HG02943 (cell line): ENCODE results near the gene MEPE.

Experiments used
- ATAC-seq: cut with Tn5 transposase; IDR thresholded peaks from one replicate; pipeline ENCODE4 v1.9.1; 2021; ENCODE audit warnings: mild to moderate bottlenecking, low read depth, moderate library complexity; ENCODE audit not compliant: unreplicated experiment

MEPE gene, protein sequence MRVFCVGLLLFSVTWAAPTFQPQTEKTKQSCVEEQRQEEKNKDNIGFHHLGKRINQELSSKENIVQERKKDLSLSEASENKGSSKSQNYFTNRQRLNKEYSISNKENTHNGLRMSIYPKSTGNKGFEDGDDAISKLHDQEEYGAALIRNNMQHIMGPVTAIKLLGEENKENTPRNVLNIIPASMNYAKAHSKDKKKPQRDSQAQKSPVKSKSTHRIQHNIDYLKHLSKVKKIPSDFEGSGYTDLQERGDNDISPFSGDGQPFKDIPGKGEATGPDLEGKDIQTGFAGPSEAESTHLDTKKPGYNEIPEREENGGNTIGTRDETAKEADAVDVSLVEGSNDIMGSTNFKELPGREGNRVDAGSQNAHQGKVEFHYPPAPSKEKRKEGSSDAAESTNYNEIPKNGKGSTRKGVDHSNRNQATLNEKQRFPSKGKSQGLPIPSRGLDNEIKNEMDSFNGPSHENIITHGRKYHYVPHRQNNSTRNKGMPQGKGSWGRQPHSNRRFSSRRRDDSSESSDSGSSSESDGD

DNA sequence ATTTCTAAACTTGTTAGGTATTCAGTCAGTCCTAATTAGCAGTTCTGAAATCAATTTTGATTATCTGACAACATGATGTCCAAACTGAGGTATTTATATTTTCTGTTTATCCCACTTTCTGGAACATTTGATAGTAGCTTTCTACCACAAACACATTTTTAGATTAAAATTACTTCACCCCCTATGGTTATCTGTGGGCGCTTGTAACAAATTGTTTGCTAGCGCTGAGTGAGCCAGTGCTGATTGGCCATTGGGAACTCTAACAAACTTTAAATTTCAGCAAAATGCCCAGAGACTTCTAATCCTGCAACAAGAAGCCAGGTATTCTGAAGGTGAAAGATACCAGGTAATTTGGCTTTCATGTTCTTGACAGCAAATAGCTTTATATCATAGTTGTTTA lies at the start of gene MEPE:
Gene MEPE (plus strand): TSS at position 301 of the 400 bp plus-strand sequence. CDS start 1,746 bp downstream, outside the sequence.
- ATAC-seq = no peak

DNA sequence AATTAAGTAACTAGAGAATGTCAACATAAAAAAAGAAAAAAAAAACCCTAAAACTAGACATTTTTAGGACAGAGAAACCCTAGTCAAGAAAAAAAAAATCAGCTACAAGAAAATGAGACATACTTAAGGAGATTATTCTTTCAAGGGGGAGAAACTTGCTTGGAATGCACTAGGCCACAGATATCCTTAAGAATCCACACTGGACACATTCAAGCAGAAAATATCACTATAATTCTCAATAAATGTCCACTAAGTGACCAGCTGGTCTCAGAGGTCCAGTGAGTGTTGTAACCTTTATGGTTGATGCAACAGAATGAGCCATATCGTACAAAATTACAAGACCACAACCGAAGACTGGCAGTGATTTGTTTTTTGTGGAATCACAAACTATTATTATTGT lies 49.0 kb upstream of the MEPE start:
- ATAC-seq = no peak

DNA sequence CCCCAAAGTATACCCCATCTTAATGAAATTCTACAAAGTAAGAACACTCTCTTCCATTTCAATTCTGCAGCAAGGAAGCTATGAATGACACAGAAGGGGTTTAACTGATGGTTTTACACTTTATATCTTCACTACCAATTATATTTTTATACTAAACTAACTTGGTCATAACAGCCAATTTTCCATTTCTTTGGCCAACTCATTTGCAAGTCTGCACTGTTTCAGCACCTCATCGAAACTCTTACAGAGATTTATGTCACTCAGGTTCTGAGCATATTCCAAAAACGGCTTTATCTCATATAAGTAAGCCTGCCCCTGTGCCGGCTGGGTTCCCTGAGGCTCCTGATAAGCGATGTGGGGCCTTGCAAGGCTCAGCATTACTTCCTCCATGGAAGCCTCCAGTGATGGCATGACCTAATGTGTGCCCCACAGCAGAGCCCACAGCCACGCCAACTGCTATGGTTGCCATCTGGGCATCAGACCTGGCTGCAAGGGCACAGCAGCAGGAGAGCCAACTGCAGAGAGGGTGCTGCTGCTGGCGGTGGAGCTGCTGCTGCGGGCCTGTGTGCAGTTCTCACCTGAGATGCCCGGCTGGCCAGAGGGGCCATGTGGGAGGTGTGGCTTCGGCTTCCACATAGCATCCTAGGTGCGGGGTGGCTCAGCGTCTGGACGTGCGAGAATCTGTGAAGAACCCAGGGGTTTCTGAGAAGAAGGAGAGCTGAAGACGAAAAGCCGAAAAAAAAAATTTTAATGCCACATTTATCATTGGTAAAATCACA lies 46.8 kb upstream of the MEPE start:
- no peak for ATAC-seq

DNA sequence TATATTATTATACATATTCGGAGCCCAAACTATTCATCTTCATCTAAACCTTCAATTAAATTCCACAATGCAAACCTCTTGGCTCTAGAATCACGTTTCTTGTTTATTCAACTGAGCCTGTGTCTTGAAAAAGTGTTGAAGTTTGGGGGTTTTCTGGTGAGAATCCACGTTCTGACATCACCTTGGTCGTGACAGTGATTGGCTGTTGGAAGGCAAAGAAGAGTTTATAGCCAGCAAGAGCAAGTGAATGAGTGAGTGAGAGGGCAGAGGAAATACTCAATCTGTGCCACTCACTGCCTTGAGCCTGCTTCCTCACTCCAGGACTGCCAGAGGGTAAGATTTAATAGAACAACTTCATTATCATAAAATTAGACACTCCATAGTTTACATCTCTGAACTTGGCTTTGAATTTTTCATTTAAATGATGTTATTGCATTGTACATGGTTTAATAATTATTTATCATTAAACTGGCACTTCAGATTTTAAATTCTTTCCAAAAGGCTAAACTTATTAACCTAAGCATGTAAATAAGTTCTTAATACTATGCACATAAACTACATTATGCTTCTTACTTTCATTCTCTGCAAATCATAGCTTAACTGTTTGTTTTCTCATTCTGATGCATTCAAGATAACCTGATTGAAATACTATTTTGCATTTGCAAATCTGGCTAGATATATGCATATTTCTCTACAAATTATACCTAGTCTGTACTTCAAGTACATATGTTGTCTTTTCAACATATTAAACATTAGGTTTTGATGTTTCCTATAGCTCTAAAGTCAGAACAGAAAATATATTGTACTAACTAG lies 33.3 kb upstream of the MEPE start, which contains the start of gene IBSP:
Gene IBSP (plus strand): TSS at position 254 of the 813 bp plus-strand sequence. CDS start 2,808 bp downstream, outside the sequence.
- ATAC-seq = no peak

DNA sequence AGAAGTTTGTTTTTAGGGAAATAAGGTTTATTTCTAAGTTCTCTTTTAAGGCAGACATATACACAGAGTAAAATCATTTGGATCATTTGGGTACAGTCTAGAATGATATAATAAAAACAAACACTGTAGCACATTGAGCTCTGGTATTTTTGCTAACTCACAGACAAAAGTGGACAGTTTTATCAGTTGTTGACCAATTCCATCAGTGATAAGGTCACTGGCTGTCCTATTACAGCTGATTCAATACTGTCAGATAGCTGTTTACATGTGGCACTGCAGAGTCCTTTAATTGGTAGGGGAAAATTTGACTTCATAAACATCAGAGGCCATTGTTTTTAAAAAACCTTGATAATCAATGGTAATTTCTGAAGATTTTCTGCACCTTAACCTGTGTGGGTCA lies 29.9 kb upstream of the MEPE start:
- no peak for ATAC-seq

DNA sequence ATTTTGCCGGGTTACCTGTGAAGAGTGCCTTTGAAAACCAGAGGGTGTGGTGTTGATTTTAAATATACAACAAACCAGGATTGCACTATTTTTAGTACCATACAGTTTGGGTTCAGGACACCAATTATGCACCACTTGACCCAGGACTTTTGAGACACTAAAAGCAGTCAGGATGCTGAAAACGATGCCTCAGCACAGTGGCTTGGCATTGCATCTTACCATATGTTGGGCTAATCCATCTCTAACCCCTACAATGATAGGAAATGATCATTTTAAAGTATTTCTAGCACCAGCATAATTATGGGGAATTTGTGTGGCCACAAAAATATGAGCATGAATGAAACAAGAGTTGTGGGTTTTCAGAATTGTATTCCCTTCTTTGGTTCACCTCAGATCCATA lies 29.3 kb upstream of the MEPE start:
- no peak for ATAC-seq

DNA sequence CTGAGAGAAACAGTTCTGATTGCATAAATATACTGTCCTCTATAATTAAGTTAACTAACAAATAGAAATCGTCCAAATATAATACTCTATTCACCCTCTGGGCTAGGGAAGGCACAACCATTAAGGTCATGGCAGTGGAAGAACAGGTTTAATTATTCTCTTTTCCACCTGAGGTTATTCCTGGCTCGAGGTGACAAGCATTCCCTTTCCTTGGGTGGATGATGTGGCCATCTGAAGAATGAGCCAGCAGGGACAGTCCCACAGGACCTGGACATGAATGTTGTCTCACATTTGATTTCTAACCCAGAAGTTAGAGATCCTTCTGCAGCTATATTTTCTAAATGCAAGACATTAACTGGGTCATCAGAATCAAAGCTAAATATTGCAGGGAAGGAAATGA lies 27.9 kb upstream of the MEPE start:
- no peak for ATAC-seq

DNA sequence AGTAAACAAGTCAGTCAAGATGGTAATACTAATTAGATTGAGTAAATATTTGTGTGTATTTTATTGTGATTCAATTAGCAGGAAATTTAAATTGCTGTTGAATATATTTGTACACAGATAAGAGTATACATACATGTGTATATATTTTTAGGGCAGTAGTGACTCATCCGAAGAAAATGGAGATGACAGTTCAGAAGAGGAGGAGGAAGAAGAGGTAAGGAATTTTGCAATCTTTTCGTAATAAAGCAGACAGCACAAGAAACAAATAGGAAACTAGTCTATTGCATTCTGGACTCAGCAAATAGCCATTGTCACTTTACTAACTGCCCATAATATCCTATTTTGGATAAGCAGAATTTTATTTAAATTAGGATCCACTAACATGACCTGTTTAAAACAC lies 26.8 kb upstream of the MEPE start:
- ATAC-seq = no peak

DNA sequence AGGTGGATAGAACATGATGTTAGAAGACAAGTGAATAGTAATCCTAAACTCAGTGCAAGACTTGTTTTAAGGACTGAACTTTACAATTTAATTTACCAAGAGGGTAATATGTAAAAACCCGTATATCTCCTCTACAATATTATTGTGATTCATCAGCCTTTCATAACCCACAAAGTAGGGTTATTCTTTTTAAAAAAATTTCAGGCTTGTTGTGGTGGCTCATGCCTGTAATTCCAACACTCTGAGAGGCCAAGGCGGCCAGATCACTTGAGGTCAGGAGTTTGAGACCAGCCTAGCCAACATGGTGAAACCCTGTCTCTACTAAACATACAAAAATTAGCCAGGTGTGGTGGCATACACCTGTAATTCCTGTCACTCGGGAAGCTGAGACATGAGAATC lies 26.2 kb upstream of the MEPE start:
- no peak for ATAC-seq

DNA sequence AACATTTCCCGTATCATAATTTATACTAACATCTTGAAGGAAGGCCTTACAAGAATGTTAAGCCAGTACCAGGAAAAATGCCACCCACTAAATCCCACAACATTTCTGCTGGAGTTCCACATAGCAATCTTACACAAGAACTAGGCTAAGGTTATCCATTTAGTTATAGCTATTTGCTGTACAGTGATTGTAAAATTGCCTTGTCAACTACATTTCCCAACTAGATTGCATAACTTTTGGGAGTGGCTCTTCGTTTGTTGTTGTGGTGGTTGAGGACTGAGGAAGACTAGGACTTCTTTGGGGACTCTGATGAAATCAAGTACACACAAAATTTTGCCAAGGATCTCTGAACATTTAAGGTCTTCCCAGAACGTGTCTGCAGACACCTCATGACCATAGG lies 25.4 kb upstream of the MEPE start:
- no peak for ATAC-seq

DNA sequence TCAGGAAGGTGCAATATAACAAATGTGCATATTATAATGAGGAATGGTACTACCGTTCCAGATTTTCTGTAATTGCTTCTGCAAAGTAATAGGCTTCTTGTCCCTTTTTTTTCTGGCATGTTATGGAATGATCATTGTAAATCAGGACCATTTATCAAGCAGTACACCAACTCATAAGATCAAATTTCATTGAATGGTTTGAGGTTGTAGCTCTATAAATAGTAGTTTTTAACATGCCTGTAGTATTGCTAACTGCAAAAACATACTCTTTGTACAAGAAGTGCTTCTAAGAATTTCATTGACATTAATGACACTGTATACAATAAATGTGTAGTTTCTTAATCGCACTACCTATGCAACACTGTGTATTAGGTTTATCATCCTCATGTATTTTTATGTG lies 20.8 kb upstream of the MEPE start:
- no peak for ATAC-seq

DNA sequence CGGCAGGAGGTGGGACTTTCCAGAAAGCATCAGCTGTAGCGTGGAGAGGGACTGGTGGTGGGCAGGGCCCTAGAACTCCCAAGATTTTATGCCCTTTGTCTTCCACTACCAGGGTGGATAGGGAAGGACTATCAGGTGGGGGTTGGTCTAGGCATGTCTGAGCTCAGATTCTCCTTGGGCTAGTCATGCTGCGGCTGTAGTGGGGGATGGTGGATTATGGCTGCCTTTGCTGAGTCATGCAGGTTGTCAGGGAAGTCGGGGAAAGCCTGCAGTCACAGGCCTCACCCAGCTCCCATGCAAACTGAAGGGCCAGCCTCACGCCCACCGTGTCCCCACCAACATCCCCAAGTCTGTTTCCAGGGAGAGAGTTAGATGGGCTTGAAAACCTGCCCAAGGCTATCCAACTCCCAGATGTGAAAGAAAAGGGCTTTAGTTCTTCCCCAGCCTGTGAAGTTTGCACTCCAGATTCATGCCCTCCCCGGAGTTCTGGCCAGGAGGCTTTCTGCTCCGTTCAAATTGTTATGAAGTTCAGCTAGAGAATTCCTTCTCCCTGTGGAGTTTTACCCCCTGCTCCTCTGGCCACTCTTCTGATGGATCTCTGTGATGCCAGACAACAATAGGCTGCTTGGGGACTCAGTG lies 13.4 kb upstream of the MEPE start:
- no peak for ATAC-seq

DNA sequence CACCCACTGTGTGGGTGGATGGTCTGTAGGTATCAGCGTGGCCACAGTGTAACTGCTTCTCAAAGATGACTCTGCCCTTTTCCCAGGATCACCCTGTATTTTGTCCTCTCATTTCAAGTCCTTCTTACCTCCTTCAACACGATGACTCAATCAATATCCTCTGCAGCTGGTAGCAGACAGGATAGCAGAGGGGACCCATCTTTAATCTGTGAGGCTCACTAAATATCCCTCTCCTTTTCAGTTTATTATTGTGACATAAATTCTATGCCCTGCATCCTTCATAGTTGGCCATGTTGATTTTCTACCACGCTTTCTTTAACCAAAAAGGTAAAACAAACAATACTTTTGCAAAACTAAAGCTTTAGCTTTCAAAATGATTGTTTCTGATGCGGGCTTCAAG lies 9.6 kb upstream of the MEPE start:
- ATAC-seq = no peak

DNA sequence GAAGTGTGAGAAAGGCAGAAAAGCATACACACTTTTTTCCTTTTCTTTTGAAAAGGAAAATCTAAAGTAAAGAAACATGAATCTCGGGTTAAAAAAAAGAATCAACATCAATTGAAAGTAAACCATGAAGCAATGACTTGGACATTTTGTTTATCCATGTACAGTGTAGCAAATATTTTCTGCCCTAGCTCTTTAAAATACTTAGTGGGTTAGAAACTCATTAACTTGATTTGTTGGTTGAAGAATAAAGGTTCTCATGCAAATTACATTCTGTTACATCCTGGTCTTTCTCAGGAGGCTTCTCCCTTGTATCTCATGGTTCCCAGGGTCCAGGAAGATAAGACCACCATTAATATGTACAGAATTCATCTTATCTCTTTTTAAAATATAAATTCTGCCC lies 9.0 kb upstream of the MEPE start:
- no peak for ATAC-seq

DNA sequence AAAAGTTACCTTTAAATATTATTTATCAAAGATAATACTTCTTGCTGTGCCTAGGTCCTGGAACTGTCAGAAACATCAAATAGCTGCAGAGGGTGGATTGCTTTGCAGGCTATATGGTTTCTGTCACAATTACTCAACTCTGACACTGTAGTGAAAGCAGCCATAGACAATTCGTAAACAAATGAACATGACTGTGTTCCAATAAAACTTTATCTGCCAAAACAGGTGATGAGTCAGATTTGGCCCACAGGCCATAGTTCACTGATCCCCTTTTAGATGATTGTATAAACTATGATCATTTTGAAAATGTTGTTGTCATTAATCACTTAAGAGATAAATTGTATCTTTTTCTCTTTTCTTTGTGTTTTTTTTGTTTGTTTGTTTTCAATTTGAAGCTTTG lies 8.4 kb upstream of the MEPE start:
- no peak for ATAC-seq

DNA sequence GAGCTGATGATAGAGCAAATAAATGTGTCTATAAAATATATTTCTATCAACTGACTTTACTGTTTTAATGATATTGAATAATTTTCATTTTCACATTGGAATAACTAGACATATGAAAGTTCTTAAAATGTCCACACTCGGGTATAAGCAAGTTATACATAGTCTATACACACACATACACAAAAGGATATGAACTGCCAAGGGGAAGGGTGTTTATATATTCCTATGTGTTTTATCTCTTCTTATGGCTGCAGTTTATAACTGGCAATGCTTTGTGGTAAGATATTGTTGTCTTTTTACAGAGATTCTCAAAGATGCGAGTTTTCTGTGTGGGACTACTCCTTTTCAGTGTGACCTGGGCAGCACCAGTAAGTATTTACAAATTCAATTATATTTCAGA lies 1.6 kb downstream of the MEPE start:
- no peak for ATAC-seq

DNA sequence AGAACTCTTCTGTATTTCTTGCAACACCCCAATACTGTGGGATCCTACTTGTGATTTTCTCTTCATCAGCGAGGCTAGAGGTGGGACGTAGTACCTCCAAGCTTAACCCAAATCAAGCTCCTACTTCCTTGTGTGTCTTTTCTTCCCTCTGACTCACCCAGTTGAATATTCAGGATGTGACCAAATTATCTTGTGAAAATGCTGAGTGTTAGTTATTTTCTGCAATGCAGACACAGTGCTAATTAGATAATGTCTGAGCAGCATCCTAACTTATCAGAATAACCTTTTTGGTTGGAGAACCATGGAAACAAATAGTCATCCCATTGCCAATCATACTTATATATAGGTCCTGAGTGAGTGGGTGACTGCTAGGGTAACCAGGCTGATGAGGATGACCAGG lies 2.4 kb downstream of the MEPE start:
- no peak for ATAC-seq

DNA sequence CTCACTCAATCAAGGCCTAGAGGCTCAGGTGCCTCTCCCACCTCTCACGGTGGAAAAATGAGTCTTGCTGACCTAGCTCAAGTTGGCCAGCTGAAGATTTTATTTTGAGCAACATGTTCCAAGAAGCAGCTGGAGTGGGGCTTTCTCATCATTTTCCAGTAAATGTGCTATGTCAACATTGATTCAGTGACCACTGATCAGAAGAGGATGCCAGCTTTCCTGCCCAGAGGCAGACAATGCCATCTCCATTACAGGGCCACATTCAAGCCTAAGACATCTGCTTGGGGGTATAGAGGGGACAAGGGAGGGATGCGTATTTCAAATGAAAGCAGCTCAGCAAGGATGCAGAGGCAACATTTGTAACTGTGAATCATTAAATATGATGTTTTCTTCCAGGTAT lies 3.0 kb downstream of the MEPE start:
- ATAC-seq = no peak

DNA sequence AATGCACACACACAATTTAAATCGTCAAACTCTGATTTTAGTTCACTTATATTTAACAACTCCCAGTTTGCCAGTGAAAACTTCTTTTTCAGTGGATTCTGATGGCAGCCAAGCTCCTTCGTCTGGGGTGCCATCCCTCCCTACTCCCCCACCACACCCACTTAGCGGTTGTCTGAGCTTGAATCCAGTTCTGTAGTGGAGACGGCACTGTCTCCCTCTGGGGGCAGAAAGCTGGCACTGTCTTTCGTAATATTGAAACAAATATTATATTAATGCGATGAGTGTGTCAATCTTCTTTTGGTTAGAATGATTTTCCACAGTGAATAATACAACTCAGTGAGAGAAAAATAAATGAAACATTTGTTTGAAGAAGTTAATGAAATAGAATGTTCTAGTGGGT lies 5.4 kb downstream of the MEPE start:
- no peak for ATAC-seq

DNA sequence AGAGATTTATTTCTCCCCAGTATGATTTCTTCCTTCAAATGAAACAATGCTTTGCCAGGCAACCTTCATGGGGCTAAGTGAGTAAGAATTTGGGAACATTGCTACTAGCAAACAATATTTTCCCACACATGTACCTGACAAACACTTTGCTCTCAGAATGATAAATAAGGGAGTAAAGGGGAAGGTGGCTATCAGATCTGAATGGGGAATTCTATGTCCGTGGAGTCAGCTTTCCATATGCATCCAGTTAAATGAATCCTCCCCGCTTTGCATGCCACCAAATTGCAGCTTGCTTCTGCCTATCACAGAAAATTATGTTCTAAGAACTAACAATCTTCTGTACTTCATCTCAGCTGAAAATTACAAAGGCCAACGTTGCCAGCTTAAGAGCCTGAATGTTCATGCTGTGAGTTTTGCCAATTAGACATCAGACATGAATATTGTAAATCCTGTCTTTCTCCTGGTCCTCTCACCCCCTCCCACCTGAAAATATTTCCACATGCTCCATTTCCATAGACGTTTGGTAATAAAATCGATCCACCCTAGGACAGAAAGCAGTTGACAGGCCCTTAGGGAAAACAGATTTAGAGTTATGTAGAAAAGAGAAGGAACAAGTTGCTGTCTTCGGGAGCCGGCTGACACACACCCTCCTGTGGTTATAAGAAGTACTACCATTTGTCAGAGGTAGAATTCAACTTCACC lies 6.3 kb downstream of the MEPE start:
- ATAC-seq = no peak
